NCI-H510A (cell line): Measurements from ENCODE around the gene PLA2G1B.
"Not testable (repeated sequence)": the region's sequence is repeated elsewhere in the genome, so short reads cannot be mapped to it uniquely, and the experiment has no call there.

Experiments
- DNase-seq: peaks from one replicate; lab custom pipeline; 2025; lab: John Stamatoyannopoulos, UW

The PLA2G1B gene

DNA sequence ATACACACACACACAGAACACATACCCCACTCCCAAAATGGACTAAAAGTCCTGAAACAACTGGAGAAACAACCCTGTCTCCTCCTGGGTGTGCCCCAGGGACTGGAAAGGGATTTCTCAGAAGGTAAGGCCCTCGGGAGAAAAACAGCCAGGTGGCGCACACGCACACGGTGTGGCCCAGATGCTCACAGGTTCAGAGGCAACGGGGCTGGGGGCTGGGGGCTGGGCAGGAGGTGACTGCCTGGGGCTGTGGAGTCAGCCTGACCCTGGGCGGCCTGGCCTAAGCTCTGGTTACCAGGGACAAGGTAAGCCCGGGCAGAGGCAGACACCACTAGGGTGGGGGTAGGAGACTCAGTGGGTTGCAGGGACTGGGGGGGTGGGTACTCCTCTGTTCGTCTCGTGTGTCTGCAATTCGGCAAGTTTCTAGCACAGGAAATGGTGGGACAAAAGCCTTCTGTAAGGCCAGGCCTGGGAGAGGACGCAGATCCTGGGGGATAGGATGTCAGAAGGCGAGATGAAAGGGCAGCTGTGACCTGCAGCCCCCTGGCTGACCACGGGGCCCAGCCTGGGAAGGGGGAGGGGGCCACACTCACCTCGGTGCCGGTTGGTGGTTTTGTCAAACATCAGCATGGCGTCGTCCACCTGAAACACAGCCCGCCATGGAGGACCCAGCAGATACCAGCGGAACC, 31.0 kb upstream of the PLA2G1B start:
- no peak for DNase-seq

DNA sequence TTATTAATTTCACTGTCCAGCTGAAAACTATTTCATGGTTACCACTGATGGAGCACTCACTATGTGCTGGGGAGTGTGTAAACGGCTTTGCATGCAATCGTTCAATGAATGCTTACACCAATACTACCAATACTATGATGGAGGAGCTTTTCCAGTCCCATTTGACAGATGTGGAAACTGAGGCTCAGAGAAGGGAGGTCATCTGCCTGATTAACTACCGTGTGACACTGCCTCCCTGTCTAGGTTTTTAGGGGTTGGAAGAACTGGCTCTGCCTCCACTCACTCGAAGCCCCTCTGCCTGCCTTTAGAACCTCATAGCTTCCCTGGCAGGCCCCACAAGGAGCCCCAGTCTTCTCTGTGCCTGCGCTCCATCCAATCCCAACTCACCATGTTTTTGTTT, 29.5 kb upstream of the PLA2G1B start:
- no peak for DNase-seq

DNA sequence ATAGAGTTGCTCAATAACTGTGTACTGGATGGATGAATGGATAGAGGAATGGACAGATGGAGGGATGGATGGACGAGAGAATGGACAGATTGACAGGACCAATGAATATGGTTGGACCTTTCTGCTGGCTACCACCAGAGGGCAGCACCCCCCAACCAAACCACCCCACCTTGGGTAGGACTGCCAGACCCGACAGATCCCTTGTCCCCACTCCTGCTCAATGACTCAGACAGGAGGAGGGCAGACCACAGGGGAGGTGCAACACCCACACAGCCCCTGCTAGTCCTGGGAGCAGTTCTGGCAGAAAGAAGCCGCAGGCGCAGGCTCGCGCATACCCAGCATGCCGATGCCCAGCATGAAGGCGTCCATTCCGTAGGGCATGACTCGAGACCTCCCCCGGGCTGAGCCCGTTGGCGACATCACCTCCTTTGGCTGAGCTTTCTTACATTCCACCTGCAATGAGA, 29.0 kb upstream of the PLA2G1B start:
- no peak for DNase-seq

DNA sequence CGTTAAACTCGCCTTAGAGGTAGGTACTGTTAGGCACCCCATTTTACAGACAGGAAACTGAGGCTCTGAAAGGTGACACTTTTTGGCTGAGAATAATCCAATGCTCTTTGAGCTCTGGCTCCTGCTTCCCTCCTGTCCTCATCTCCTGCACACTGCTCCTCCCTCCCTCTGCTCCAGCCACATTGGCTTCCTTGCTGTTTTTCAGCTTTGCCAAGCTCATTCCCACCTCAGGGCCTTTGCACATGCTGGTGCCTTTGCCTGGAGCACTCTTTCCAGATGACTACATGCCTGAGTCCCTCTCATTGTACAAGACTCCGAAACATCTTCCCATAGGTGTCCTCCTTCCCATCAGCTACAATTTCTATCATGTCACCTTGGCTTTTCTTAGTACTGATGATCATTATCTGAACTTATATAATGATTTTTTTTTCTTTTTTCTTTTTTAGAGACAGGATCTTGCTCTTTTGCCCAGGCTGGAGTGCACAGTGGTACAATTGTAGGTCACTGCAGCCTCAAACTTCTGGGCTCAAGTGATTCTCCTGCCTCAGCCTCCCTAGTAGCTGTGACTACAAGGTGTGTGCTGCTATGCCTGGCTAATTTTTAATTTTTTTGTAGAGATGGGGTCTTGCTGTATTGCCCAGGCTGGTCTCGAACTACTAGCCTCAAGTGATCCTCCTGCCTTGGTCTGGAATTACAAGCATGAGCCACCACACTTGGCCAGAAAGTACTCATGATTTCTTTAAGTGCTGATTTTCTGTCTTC, 26.2 kb upstream of the PLA2G1B start:
- no peak for DNase-seq

DNA sequence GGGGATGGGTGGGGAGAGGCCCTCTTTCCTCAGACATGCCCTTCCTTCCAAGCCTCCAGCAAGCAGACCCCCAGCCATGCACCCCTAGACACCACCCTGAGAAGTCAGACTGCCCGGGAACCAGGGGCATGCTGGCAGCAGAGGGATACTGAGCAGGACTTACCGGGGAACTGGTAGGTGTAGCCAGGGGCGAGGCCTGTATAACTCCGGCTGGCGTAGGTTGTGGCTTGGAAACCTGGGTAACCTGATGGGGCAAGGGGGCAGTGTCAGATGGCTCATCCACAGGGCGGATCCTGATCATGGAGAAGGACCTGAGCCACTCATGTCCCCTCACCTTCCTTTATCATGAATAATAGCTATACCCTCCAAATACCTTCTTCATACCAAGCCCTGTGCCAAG, 25.6 kb upstream of the PLA2G1B start:
- no peak for DNase-seq

DNA sequence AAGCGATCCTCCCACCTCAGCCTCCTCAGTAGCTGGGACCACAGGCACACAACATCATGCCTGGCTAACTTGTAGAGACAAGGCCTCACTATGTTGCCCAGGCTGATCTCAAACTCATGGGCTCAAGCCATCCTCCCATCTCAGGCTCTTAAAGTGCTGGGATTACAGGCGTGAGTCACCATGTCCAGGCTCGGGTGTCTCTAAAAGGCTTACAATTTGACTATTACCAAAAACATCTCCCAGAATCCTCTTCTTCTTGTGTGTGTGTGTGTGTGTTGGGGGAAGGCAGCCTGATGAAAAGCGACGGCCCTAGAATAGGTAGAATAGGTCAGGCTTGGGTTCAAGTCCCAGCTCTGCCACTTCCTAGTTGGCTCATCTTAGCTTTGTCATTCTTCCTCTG, 24.5 kb upstream of the PLA2G1B start:
- DNase-seq: no peak

DNA sequence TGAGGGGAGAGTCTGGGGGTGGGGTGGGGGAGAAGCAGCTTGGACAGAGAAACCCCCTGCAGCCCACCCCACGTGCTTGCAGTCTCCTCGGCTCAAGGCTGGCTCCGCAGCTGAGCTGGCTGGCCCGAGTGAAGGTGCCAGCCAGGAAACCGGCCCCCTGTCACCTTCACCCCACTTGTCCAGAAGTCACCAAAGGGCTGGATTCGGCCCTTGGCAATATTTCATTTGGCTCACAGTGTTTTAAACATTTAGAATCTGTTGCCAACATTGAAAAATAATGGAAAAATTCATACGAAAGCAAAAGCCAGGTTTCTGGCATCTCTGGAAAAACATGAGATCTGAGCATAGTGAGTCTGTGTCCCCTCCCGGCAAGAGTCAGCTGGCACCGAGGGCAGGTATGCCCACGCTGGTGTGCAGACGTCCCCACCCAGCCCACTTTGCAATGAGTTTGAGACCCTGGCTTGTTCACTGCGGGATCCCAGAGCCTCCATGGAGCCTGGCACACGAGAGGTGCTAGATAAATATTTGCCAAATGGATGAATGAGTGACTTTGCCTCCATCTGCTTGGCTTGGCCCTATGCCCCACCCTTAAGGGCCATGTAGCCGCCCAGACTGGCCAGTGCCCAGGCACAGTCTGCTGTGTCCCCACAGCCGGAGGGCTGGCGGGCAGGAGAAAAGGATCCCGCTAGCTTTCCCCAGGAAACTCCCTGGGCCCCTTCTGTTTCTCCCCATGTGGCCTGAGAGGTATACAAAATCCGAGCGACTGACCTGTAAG, 23.2 kb upstream of the PLA2G1B start:
- DNase-seq: no peak

DNA sequence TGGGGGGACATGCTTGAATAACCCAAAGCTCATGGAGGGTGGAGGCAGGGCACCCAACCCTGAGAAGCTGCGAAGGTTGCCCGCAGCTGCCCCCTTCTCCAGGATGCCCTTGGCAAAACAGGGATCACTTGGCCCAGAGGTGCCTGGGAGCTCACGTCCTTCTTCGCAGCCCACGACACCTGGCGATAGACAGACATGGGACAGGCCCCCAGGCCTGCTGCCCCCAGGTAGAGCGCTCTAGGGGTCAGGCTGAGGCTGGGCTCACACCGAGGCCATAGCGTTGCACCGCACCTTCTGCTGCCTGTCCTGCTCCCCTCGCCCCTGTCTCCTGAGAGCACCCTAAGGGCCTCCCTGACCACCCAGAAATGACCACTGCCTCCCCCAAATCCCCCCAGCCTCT, 20.2 kb upstream of the PLA2G1B start:
- no peak for DNase-seq

DNA sequence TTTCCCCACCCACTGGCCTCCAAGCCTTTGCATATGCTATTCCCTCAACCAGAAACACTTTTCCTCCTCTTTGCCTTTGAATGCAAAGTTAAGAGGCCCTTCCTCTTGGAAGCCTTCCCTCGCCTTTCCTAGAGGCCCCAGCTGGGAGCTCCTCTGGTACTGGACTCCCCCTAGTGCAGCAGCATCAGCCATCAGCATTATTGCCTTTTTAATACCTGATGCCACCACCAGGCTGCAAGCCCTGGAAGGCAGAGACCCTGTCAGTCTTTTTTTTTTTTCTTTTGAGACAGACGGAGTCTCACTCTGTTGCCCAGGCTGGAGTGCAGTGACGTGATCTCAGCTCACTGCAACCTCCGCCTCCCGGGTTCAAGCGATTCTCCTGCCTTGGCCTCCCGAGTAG, 19.1 kb upstream of the PLA2G1B start:
- no peak for DNase-seq

DNA sequence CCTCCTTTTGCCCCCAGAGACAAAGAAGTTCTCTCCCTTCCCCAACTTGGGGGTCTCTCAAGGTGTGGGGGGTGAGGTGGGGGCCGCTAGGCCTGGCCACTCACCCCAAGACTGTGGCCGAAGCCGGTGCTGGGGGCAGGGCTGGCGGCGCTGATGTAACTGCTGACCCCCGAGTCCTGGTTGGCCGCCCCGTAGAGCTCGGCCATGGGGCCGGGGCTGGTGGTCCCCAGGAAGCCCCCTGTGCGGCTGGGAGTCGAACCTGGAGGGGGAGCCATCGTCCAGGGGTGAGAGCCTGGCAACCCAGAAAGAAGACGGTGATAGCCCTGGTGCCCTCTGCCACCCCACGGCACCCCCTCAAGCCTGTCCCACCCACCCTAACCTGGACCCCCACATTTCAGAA, 18.5 kb upstream of the PLA2G1B start:
- no peak for DNase-seq

DNA sequence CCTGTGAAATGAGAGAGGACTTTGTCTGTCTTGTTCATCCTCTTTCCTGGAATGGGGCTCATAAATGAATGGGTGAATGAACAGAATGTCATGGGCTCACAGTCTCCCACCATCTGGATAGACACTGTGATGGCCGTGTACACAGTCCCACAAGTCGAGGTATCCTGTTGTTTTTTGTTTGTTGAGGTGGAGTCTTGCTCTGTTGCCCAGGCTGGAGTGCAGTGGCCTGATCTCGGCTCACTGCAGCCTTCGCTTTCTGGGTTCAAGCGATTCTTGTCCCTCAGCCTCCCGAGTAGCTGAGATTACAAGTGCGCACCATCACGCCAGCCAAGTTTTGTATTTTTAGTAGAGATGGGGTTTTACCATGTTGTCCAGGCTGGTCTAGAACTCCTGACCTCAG, 16.1 kb upstream of the PLA2G1B start:
- no peak for DNase-seq

DNA sequence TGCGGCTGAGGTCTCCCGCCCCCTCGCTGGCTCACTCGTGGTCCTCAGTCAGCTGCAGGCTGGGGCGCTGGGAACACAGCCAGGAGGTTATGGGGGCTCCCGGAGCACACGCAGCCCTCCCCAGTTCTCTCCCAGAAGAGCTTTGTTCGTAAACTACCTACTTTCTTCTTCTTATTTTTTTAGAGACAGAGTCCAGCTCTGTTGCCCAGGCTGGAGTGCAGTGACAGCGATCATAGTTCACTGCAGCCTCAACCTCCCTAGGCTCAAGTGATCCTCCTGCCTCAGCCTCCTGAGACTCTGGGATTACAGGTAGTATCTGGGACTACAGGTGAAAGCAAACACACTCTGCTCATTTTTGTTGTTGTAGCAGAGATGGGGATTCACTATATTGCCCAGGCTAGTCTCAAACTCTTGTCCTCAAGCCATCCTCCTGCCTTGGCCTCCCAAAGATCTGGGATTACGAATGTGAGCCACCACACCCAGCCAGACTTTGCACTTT, 15.5 kb upstream of the PLA2G1B start:
- no peak for DNase-seq

DNA sequence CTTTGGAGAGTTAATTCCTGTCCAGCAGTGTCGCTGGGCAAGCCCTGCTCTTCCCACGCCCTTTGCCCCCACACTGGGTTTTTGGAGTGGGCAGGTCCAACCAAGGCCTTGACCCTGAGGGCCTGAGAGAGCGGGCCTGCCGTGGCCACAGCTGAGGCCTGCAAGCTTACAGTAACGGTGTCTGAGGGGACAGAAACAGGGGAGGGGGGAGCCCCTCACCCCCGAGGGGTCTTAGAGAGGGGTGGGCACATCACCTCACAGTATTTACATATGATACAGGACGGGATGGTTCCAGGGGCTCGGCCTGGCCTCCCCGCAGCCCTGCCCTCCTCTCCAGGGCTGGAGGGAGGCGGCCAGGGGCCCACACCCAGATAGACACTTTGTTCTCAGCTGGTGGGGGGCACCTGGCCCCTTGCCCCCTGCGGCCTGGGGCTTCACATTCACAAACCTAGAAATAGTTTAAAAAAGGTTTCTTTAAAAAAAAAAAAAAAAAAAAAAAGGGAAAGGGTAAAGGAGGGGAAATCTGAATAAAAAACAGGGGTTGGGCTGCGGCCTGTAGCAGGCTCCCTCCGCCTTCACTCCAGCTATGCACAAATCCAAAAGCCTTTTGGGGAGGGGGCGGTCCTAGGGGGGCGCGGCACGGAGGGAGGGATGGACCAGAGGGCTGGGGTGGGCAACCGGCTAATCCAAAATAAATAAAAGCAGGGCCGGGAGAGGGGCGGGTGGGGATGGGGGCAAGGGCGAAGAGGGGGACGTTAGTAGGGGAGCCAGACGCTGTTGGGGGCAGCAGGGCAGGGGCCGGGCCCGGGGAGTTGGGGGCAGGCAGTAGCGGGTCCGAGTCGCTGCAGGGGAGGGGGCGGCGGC, 14.8 kb upstream of the PLA2G1B start:
- no peak for DNase-seq

DNA sequence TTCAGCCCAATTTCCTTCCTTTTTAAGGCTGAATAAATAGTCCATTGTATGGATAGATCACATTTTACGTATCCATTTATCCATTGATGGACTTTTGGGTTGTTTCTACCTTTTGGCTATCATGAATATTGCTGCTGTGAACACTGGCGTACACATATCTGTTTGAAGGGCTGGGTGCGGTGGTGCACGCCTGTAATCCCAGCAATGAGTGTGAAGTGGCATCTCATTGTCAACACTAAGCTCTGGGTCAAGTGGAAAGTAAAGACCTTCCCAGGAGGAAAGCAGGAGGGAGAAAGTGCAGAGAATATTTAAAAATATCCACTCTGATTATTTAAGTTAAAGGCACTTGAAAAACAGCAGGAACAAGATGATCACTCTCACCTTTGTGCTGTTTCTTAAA, 11.7 kb upstream of the PLA2G1B start:
- no peak for DNase-seq

DNA sequence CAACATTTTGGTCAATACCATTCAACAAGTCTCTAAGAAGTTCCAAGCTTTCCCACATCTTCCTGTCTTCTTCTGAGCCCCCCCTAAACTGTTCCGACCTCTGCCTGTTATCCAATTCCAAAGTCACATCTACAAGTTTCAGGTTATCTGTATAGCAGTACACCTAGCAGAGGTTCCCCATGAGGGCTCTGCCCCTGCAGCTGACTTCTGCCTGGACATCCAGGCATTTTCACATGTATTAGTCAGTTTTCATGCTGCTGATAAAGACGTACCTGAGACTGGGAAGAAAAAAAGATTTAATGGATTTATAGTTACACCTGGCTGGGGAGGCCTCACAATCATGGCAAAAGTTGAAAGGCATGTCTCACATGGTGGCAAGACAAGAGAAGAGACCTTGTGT, 10.2 kb upstream of the PLA2G1B start:
- DNase-seq: no peak

DNA sequence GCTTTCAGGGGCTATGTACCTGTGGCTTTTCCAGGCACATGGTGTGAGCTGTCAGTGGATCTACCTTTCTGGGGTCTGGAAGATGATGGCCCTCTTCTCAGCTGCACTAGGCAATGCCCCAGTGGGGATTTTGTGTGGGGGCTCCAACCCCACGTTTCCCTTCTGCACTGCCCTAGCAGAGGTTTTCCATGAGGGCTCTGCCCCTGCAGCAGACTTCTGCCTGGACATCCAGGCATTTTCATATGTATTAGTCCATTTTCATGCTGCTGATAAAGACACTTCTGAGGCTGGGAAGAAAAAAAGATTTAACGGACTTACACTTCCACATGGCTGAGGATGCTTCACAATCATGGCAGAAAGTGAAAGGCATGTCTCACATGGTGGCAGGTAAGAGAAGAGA, 8.8 kb upstream of the PLA2G1B start:
- not testable (repeated sequence) for DNase-seq

DNA sequence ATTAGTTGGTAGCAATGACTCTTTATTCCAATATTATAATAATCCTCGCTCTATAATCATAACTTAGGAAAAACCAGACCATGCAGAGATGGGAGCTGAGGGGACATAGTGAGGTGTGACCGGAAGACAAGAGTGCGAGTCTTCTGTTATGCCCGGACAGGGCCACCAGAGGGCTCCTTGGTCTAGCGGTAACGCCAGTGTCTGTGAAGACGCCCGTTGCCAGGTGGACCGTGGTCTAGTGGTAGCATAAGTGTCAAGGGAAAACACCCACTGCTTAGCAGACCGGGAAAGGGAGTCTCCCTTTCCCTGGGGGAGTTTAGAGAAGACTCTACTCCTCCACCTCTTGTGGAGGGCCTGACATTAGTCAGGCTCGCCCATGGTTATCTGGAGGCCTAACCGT, 7.9 kb upstream of the PLA2G1B start:
- DNase-seq: not testable (repeated sequence)

DNA sequence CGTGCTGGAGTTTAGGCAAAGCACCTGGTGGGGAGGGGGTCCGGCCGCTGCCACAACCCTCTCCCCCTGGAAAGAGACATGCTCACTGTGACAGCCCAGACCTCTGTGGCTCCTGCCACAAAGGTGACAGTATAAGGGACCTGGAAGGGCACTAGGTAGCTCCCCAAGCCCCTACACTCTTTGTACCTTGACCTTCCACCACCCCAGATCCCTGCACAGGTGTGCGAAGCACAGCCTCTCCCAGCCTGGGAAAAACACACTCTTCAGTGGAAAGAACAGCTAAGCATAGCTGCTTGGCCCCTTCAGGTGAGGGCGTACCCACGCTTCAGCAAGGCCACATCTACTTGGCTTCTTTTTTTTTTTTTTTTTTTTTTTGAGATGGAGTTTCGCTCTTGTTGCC, 4.9 kb upstream of the PLA2G1B start:
- DNase-seq: no peak

DNA sequence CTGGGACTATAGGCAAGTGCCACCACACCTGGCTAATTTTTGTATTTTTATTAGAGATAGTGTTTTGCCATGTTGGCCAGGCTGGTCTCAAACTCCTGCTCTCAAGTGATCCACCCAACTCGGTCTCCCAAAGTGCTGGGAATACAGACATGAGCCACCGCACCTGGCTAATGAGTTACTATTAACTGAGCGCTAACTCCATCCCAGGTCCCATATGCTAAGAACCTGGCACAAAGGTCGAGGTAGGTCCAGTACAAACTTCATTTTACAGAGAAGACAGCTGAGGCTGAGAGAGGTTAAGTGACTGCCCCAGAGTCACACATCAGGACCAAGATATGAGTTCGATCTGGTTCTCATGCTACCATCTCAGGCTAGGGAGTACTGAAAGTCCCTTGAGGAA, 4.5 kb upstream of the PLA2G1B start:
- no peak for DNase-seq

DNA sequence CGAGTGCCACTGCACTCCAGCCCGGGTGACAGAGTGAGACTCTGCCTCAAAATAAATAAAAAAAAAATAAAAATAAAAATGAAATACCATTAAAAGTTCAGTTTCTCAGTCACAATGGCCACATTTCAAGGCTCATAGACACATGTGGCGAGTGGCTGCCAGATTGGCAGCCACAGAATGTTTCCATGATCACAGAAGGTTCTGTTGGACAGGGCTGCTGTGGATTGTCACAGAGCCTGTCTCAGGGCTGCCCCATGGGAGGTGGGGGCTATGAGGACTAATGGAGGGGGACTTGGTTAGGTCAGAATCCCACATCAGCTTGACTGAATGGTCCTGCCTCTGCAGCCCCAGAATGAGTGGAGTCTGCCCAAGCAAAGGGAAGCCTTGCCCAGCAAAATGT, 3.8 kb upstream of the PLA2G1B start:
- no peak for DNase-seq

DNA sequence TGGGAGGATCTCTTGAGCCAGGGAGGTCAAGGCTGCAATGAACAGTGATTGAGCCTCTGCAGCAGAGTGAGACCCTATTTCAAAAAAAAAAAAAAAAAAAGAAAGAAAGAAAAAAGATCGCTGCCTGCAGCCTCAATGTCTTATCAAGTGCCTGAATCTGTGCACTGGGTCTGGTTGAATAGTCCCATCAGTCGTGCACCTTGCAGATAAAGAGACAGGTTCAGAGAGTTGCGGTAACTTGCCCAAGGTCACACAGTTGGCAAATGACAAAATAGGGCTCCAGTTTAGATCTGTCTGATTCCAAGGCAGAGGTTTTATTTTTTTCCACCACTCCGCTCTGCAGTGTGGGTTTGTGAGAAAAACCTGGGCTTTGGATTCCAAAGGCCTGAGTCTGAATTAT, 649 bp upstream of the PLA2G1B start:
- no peak for DNase-seq
